Measurements from ENCODE around the gene KYAT1. TPM values are rescaled to one million over a fixed set of nuclear protein-coding genes. Genes with fewer than 3 reads are reported as not detected.

The KYAT1 gene
- total and polyA plus RNA-seq, 2 of the 8 experiments (the other 6 are each of a cell fraction or from before 2014, with no cell fraction given), result 30.4 to 42.2 TPM

GRCh38 chr9:128893354-128893753 is 11.6 kb upstream of the KYAT1 start:
- H3K14ac ChIP-seq (ENCODE audit: insufficient read length), result no peak overlapping the region
- H2BK5ac ChIP-seq (ENCODE audit: low read depth, low read length), result no peak overlapping the region; the same call in 1 of the 2 replicates
- H2AFZ ChIP-seq (ENCODE audit: low read length), result no peak overlapping the region
- peaks cover 2 to 18% (median 6%) of the 10 kb centered on the region in 4 experiments; a peak in 5 of 8 replicates for H3K36me3 ChIP-seq (ENCODE audit: control insufficient read depth in 2 of 4, insufficient read depth in 4 of 4, low read length in 3 of 4)
- ChIA-PET POLR2A (ENCODE audit: partially characterized antibody) (interaction anchor here (0.7 kb wide), 1 partner anchor 46 kb away, joined by 3 read pairs; no protein-coding TSS in a partner anchor), CTCF (ENCODE audit: partially characterized antibody) (interaction anchor here (1.0 to 1.3 kb wide), 4 partner anchors 15 to 75 kb away, joined by 3 to 6 read pairs (median 4); partner anchors contain the start of gene ENDOG)
- no peaks in the 10 kb centered on the region for H3K23me2 ChIP-seq (ENCODE audit: low read depth, low read length)
- H3K18ac ChIP-seq (ENCODE audit: extremely low read depth, low read length), result no peak overlapping the region
- no peak overlapping the region for H4K8ac ChIP-seq (ENCODE audit: extremely low read depth, insufficient read depth, low read length)
- H2BK20ac ChIP-seq (ENCODE audit: low read length), result no peak overlapping the region
- WGBS, 2 experiments (ENCODE audit: extremely low coverage in 1 of 2, insufficient coverage in 1 of 2, insufficient read length in 1 of 2, insufficient replicate concordance in 2 of 2, low coverage in 1 of 2, low lambda C conversion rate in 2 of 2, missing lambda C conversion rate in 1 of 2), result 95% methylated on average over 8 of the region's 8 CpGs; no CpG with 5 or more reads in 1 of the 2 experiments
- no peak overlapping the region for H2BK120ac ChIP-seq (replicated peaks; ENCODE audit: low read depth, low read length)
- H3K4me2 ChIP-seq (ENCODE audit: insufficient read depth in 1 of 2, low read depth in 2 of 2, low read length in 2 of 2), result no peak overlapping the region
- no peak overlapping the region for H3K56ac ChIP-seq (replicated peaks; ENCODE audit: insufficient read length, low read depth, low read length)
- H3K79me1 ChIP-seq (ENCODE audit: low read depth, low read length), result peaks cover 5% of the 10 kb centered on the region
- no peak overlapping the region for H2AK5ac ChIP-seq (ENCODE audit: low read depth, low read length)
- H3K4ac ChIP-seq (replicated peaks; ENCODE audit: insufficient read length, low read depth, low read length), result no peak overlapping the region
- no peaks in the 10 kb centered on the region for H3K9me3 ChIP-seq (ENCODE audit: insufficient read depth in 2 of 2, low read depth in 1 of 2, low read length in 1 of 2)
- no peak overlapping the region for H3K4me3 ChIP-seq (ENCODE audit: extremely low read depth in 1 of 4, insufficient read depth in 2 of 4, low read depth in 3 of 4, low read length in 4 of 4)
- FAIRE-seq, result no peak
- H4K20me1 ChIP-seq (replicated peaks in 1 of 2; ENCODE audit: control insufficient read depth in 1 of 2, insufficient read depth in 2 of 2, low read length in 2 of 2), result peaks cover 0 to 16% of the 10 kb centered on the region in 2 experiments
- H2BK15ac ChIP-seq (ENCODE audit: low read length), result no peak overlapping the region
- no peak overlapping the region for H3K27ac ChIP-seq (ENCODE audit: low read depth, low read length)
- H3K23ac ChIP-seq (ENCODE audit: insufficient read length), result no peak overlapping the region
- 0 out of 2 replicates have a peak overlapping the region, but pooled peaks have one; percentile 27 for H2BK12ac ChIP-seq (ENCODE audit: low read depth, low read length)
- no peak for DNase-seq (ENCODE audit: low read depth in 1 of 2, low spot score in 2 of 2)
- peaks cover under 1 to 29% (median 13%) of the 10 kb centered on the region in 4 experiments for H3K4me1 ChIP-seq (replicated peaks in 1 of 4; ENCODE audit: control insufficient read depth in 3 of 4, insufficient read depth in 4 of 4, low read length in 3 of 4)
- H4K5ac ChIP-seq (ENCODE audit: insufficient read length, low read depth, low read length), result no peak overlapping the region
- H3K9ac ChIP-seq (replicated peaks in 1 of 4; ENCODE audit: extremely low read depth in 1 of 4, low read depth in 3 of 4, low read length in 3 of 4), result no peak overlapping the region
- peaks cover 0 to 86% of the 10 kb centered on the region in 2 experiments; a peak in 3 of 4 replicates for H3K79me2 ChIP-seq (ENCODE audit: control insufficient read depth in 1 of 2, insufficient read depth in 2 of 2, low read length in 2 of 2)
- H4K91ac ChIP-seq (replicated peaks; ENCODE audit: insufficient read length, low read length), result no peak overlapping the region
- no peaks in the 10 kb centered on the region for H3K27me3 ChIP-seq (replicated peaks in 1 of 4; ENCODE audit: control insufficient read depth in 3 of 4, extremely low read depth in 1 of 4, insufficient read depth in 3 of 4, low read length in 3 of 4)

Measured in H1 (cell line).